ENCODE data around the gene TNFAIP8L1. TPM values are rescaled to one million over a fixed set of nuclear protein-coding genes. Genes with fewer than 3 reads are reported as not detected.
"Not testable (repeated sequence)": the region's sequence is repeated elsewhere in the genome, so short reads cannot be mapped to it uniquely, and the experiment has no call there.

The TNFAIP8L1 gene
- total RNA-seq, 1 donor, result 5.5 TPM

- peaks cover 10% of the 10 kb centered on the region for H3K4me1 ChIP-seq (ENCODE audit: insufficient read depth, low read length)
- no peaks in the 10 kb centered on the region for H3K9me3 ChIP-seq (ENCODE audit: low read depth, low read length)
- H3K27me3 ChIP-seq (ENCODE audit: insufficient read depth, low read length), result no peaks in the 10 kb centered on the region
- no peak overlapping the region for H3K4me3 ChIP-seq (ENCODE audit: low read length)
These were observed 34.4 kb downstream of the TNFAIP8L1 start for GRCh38 chr19:4673726-4674125.

GRCh38 chr19:4675346-4675745 is 36.0 kb downstream of the TNFAIP8L1 start:
- no peaks in the 10 kb centered on the region for H3K4me1 ChIP-seq (ENCODE audit: insufficient read depth, low read length)
- no peaks in the 10 kb centered on the region for H3K27me3 ChIP-seq (ENCODE audit: insufficient read depth, low read length)
- H3K9me3 ChIP-seq (ENCODE audit: low read depth, low read length), result no peaks in the 10 kb centered on the region
- H3K4me3 ChIP-seq (ENCODE audit: low read length), result no peak overlapping the region

- Histone ChIP-seq H3K27me3 (ENCODE audit: insufficient read depth, low read length) (no peaks in the 10 kb centered on the region), H3K4me3 (ENCODE audit: low read length) (no peak overlapping the region), H3K4me1 (ENCODE audit: insufficient read depth, low read length) (no peaks in the 10 kb centered on the region), H3K9me3 (ENCODE audit: low read depth, low read length) (no peaks in the 10 kb centered on the region)
These were observed 37.8 kb downstream of the TNFAIP8L1 start for GRCh38 chr19:4676955-4677731.

GRCh38 chr19:4678881-4679790 is 39.8 kb downstream of the TNFAIP8L1 start:
- Histone ChIP-seq H3K27me3 (ENCODE audit: insufficient read depth, low read length) (no peaks in the 10 kb centered on the region), H3K4me1 (ENCODE audit: insufficient read depth, low read length) (no peaks in the 10 kb centered on the region), H3K4me3 (ENCODE audit: low read length) (no peak overlapping the region), H3K9me3 (ENCODE audit: low read depth, low read length) (no peaks in the 10 kb centered on the region)

GRCh38 chr19:4680021-4680420 is 40.7 kb downstream of the TNFAIP8L1 start:
- H3K4me1 ChIP-seq (ENCODE audit: insufficient read depth, low read length); H3K4me3 ChIP-seq (ENCODE audit: low read length); H3K9me3 ChIP-seq (ENCODE audit: low read depth, low read length); H3K27me3 ChIP-seq (ENCODE audit: insufficient read depth, low read length): not testable (repeated sequence)

- Histone ChIP-seq H3K9me3 (ENCODE audit: low read depth, low read length) (no peaks in the 10 kb centered on the region), H3K4me1 (ENCODE audit: insufficient read depth, low read length) (no peaks in the 10 kb centered on the region), H3K4me3 (ENCODE audit: low read length) (no peak overlapping the region), H3K27me3 (ENCODE audit: insufficient read depth, low read length) (no peaks in the 10 kb centered on the region)
These were observed 43.3 kb downstream of the TNFAIP8L1 start for GRCh38 chr19:4682417-4683200.

GRCh38 chr19:4684312-4685095 is 45.2 kb downstream of the TNFAIP8L1 start:
- no peaks in the 10 kb centered on the region for H3K4me1 ChIP-seq (ENCODE audit: insufficient read depth, low read length)
- no peaks in the 10 kb centered on the region for H3K9me3 ChIP-seq (ENCODE audit: low read depth, low read length)
- no peaks in the 10 kb centered on the region for H3K27me3 ChIP-seq (ENCODE audit: insufficient read depth, low read length)
- no peak overlapping the region for H3K4me3 ChIP-seq (ENCODE audit: low read length)

- no peak overlapping the region for H3K4me3 ChIP-seq (ENCODE audit: low read length)
- no peaks in the 10 kb centered on the region for H3K4me1 ChIP-seq (ENCODE audit: insufficient read depth, low read length)
- H3K27me3 ChIP-seq (ENCODE audit: insufficient read depth, low read length), result no peaks in the 10 kb centered on the region
- H3K9me3 ChIP-seq (ENCODE audit: low read depth, low read length), result no peaks in the 10 kb centered on the region
These were observed 47.4 kb downstream of the TNFAIP8L1 start for GRCh38 chr19:4686700-4687099.

GRCh38 chr19:4687396-4687795 is 48.1 kb downstream of the TNFAIP8L1 start:
- H3K4me1 ChIP-seq (ENCODE audit: insufficient read depth, low read length), result no peaks in the 10 kb centered on the region
- no peak overlapping the region for H3K4me3 ChIP-seq (ENCODE audit: low read length)

GRCh38 chr19:4688587-4688986 is 49.3 kb downstream of the TNFAIP8L1 start:
- Histone ChIP-seq H3K4me3 (ENCODE audit: low read length) (no peak overlapping the region), H3K4me1 (ENCODE audit: insufficient read depth, low read length) (no peaks in the 10 kb centered on the region), H3K9me3 (ENCODE audit: low read depth, low read length) (no peaks in the 10 kb centered on the region), H3K27me3 (ENCODE audit: insufficient read depth, low read length) (no peaks in the 10 kb centered on the region)

More at GRCh38 chr19:4687396-4687795, 48.1 kb downstream of the TNFAIP8L1 start:
- H3K9me3 ChIP-seq (ENCODE audit: low read depth, low read length), result no peaks in the 10 kb centered on the region
- no peaks in the 10 kb centered on the region for H3K27me3 ChIP-seq (ENCODE audit: insufficient read depth, low read length)

GRCh38 chr19:4689403-4689802 is 50.1 kb downstream of the TNFAIP8L1 start:
- H3K9me3 ChIP-seq (ENCODE audit: low read depth, low read length), result no peaks in the 10 kb centered on the region

GRCh38 chr19:4690361-4690760 is 51.0 kb downstream of the TNFAIP8L1 start:
- Histone ChIP-seq H3K27me3 (ENCODE audit: insufficient read depth, low read length) (no peaks in the 10 kb centered on the region), H3K4me3 (ENCODE audit: low read length) (no peak overlapping the region), H3K9me3 (ENCODE audit: low read depth, low read length) (no peaks in the 10 kb centered on the region), H3K4me1 (ENCODE audit: insufficient read depth, low read length) (no peaks in the 10 kb centered on the region)

More at GRCh38 chr19:4689403-4689802, 50.1 kb downstream of the TNFAIP8L1 start:
- Histone ChIP-seq H3K4me1 (ENCODE audit: insufficient read depth, low read length) (no peaks in the 10 kb centered on the region), H3K4me3 (ENCODE audit: low read length) (no peak overlapping the region), H3K27me3 (ENCODE audit: insufficient read depth, low read length) (no peaks in the 10 kb centered on the region)

- no peaks in the 10 kb centered on the region for H3K27me3 ChIP-seq (ENCODE audit: insufficient read depth, low read length)
- no peaks in the 10 kb centered on the region for H3K4me1 ChIP-seq (ENCODE audit: insufficient read depth, low read length)
- H3K4me3 ChIP-seq (ENCODE audit: low read length), result no peak overlapping the region
- H3K9me3 ChIP-seq (ENCODE audit: low read depth, low read length), result no peaks in the 10 kb centered on the region
These were observed 52.1 kb downstream of the TNFAIP8L1 start for GRCh38 chr19:4691373-4691772.
